HG03442 (cell line): ENCODE results near the gene TMEM222.
A peak's percentile ranks its signal among the peaks of the same experiment; 100 is the strongest.

Experiments
- ATAC-seq: cut with Tn5 transposase; IDR thresholded peaks from one replicate; pipeline ENCODE4 v1.9.1; 2021; ENCODE audit warnings: mild to moderate bottlenecking, moderate library complexity; ENCODE audit not compliant: unreplicated experiment

Gene TMEM222

DNA sequence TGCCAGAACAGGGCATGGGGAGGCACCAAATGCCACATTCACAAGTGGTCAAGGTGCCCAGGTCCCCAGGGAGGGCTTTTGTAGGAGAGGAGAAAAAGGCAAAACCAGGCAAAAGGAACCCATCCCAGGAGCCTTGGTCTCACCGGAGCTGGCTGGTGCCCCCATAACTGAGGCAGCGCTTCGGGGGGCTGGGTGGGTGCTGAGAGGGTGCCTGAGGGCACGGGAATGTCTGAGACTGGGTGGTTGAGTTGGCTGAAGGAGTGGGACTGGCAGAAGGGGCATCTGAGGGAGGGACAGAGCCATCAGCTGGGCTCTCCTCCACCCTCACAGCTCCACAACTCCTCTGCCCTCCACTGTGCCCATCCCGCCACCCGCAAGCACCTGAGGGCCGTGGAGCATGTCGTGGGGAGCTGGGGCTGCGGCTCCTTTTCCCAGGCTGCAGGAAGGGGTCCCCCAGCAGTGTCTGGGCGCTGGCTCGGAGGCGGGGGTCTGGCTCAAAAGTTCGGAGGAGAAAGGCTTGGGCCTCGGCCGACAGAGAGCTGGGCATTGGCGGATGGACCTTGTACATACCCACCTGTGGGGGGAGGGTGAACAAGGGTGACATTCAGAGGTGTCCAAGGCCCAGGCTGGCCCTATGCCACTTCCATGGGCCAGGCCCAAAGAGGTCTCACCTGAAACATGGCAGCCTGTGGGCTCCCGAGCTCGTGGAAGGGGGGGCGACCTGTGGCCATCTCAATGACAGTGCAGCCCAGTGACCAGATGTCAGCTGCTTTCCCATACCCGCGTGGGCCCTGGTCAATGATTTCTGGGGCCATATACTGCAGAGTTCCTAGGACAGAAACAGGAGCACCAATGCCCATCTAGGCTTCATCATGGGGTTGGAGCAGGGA lies 36.3 kb downstream of the TMEM222 start:
- ATAC-seq, result no peak

GRCh38 chr1:27358928-27359313 lies 37.0 kb downstream of the TMEM222 start:
- no peak for ATAC-seq

DNA sequence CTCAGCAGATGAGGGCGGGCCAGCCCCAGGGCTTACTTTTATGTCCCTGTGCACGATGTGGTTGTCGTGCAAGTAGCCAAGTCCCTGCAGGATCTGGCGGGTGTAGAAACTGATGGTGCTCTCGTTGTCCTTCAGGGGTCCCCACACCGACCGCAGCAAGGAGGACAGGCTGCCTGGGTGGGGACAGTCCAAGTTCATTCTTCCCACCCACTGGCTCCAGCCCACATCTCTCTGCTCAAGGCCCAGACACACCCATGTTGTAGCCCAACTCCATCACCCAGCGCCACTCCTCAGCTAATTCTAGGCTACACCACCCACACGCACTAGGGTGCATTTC lies 37.8 kb downstream of the TMEM222 start:
- ATAC-seq, result no peak

DNA sequence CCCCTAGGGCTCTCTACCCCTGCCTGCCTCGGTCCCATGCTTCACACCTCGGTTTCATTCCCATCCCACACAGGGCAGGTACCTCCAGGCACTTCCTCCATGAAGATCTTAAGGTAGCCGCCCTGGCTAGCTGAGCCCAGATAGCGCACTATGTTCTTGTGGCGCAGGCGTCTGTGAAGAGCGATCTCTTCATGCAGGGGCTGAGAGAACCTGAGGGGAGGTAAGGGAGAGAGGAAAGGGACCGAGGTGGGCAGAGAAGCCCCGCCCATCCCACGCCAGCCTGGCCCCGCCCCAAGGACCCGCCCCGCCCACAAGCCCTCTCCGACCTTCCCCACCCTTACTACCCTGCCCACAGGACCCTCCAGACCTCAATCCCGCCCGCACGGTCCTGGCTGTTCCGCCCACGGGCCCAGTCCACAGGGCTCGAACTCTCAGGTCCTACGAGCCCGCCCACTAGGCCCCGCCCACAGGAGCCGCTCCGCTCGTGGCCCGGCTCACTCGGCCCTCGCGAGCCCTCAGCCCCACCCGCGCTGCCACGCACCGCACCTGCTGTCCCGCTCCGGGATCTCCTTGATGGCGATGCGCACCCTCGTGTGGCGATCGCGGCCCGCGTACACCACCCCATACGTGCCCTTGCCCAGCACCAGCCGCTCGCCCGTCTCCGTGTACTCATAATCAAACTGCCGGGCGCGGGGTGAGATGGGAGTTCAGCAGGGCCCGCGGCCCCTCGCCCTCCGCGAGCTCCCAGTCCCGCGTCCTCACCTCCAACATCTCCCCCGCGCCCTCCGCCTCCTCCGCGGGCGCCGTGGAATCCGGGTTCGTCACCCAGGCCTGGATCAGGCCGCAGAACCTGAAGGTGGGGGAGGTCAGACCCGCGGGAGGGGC lies 38.4 kb downstream of the TMEM222 start:
- no peak for ATAC-seq

DNA sequence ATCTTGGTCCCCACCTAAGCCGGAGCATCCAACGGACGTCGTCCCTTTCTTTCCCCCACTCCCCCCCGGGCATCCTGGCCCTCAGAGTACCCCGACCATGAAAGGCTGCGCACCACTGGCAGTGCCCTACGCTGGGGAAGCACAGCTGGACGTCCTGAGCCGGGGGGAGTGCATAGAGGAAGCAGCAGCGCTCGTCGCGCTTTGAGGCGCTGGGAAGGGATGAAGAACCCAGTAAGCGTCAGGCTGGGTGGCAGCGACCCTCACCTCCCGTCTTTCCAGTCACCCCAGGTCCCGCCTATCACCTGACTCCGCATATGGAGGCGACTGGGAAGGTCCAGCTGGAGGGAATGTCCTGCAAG lies 39.1 kb downstream of the TMEM222 start:
- ATAC-seq, result no peak

- no peak for ATAC-seq
These were observed 39.6 kb downstream of the TMEM222 start for GRCh38 chr1:27361553-27361952.

DNA sequence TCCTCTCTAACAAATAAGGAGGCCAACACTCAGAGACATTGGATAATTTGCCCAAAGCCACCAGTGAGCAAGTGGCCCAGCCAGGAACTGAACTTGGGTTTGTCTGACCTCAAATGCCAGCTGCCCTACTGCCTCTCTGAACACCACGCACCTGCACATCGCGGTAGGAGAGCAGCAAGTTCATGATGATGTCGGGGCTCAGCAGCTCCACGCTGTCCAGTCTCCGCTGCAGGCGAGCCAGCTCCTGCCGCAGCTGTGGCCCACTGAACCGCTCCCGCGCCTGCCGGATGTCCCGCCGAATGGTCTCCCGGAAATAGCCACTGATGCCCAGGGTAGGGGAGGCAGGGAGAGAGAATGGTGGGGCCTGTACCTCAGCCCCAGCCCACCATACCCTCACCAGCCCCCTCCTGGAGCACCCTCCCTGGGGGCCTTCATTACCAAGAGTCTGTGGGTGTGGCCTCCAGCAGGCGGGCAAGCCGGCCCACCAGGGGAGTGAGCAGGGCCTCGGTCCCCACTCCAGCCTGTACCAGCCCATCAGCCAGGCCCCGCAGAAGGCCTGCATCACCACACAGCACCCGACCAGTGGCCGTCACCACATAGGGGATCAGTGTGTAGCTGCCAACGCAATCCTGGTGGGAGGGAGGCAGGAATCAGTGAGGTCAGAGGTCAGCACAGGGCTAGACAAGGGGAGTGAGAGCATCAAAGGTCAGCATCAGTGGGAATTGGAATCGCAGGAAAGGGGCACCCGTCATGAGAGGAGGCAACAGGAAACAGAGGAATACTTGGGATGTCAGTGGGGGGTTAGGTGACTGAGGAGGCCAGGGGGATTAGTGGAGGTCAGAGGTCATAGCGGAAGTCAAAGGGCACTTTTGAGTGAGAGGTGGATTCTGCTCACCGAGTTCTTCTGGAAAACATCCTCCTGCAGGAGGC lies 42.1 kb downstream of the TMEM222 start:
- no peak for ATAC-seq

GRCh38 chr1:27364696-27365371 lies 42.9 kb downstream of the TMEM222 start:
- no peak for ATAC-seq

DNA sequence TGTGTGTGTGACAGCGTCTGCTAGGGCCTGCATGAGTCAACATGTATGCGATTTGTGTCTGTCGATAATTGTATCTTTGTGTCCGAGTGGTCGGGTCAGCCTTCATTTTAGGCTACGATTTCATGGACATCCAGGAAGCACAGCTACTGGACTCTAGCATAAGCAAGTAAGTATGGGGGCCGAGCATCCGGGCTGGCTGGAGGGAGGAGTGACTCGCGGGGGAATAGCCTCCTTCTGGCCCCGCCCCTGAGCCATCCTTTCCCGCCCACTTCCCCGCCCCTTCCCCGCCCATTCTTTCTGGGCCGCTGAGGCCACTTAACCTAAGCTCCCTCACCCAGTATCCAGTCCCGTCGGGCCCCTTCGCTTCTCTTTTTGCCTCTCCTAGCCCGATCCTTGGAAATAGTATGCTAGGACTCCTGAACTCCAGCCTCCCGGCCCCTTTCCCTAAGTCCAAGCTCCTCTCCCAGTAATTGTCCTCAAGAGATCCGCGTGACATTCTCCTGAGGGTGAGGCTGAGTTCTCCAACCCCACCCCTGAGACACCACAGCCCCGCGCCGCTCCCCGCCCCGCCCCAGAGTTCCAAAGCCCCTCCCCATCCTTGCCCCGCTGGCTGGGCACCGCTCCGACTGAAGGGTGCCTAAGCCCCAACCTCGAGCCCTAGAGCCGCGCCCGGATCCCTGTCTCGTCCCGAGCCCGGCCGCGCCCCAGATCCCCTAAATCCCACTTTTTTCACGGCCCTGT lies 43.6 kb downstream of the TMEM222 start:
- peak; percentile 9 for ATAC-seq

DNA sequence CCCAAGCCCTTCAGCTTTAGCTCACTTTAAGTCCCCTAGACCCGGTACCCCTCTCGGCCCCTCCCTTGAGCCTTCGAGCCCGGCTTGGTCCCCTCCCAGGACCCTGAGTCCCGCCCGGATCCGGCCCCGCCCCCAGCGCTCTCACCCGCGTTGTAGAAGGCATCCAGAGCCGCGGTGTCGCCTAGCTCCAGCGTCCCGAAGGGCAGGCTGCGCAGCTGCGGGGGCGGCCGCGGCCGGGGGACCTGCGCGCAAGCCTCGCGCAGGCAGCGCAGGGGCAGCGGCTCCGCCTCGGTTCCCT lies 44.1 kb downstream of the TMEM222 start:
- ATAC-seq, result peak; percentile 31

GRCh38 chr1:27366411-27367159 lies 44.6 kb downstream of the TMEM222 start, which contains the start of gene MAP3K6:
Gene MAP3K6 (minus strand): TSS chr1:27366961. CDS start chr1:27366597, 364 bp downstream.
- ATAC-seq, result peak; percentile 37

DNA sequence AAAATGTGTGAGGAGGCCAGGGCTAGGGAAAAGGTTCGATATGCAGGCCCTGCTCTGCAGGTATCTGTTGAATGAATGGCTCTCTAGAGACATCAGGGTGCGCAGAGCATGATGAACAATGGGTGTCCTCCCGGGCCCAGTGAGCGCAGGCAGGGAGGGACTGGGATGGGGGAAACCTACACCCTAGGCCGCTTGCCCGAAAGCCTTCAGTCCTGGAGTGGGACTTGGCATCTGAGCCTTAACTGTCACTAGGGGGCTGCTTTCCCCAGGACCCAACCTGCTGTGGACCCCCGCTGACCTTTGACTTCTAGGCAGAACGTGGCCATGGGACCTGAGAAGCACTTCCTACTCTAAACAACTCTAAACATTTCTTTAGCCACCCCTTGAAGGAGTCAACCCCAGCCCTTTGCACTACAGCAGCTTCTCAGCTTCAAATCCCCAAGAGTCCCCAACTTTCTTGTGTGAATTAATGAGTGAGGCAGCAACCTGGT lies 45.2 kb downstream of the TMEM222 start:
- ATAC-seq, result no peak

GRCh38 chr1:27368869-27369582 lies 47.1 kb downstream of the TMEM222 start:
- ATAC-seq, result no peak

DNA sequence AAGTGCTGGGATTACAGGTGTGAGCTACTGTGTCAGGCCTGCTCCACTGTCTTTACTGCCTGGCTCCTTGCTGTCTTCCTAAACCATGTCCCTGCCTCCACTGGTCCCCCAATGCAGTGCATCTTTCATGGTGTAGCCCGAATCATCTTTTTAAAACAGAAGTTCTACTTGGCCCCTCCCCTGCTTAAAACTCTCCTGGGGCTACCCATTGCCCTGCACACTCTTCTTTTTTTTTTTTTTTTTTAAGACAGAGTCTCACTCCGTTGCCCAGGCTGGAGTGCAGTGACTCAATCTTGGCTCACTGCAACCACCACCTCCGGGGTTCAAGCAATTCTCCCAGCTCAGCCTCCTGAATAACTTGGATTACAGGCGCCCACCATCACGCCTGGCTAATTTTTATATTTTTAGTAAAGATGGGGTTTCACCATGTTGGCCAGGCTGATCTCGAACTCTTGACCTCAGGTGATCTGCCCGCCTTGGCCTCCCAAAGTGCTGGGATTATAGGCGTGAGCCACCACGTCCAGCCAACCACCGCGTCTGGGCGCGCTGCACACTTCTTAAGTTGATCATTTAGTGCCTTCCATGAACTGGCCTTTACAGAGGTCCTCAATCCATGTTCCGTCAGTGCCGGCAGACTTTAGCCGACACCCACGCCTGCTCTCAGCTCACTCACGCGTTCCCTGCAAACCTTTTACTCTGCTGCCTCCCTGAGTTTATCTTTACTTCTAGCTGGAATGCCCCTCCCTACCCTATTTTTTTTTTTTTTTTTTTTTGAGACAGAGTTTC lies 50.3 kb downstream of the TMEM222 start:
- ATAC-seq, result no peak

- no peak for ATAC-seq
These were observed 51.1 kb downstream of the TMEM222 start for GRCh38 chr1:27372808-27373690.

- no peak for ATAC-seq
These were observed 52.6 kb downstream of the TMEM222 start, which contains the start of gene FCN3 for GRCh38 chr1:27374362-27375086. Gene FCN3 (minus strand): TSS chr1:27374824. CDS start chr1:27374818, 6 bp downstream.
